ENCODE data around the gene UBE3C.

UBE3C gene

DNA sequence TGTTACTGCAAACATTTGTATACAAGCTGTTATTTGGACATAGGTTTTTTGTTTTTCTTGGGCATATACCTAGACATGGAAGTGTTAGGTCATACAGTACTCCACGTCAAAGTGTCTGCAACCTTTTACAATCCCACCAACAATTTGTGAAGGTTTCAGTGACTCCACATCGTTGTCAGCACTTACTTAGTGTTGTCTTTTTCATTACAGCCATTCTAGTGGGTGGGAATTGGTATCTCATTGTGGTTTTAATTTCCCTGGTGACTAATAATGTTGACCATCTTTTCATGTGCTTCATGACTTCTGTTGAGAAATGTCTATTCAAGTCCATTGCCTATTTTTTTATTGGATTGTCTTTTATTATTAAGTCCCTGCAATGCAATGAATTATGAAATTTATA lies 95.0 kb downstream of the UBE3C start:
- TF ChIP-seq, protein P1, sequence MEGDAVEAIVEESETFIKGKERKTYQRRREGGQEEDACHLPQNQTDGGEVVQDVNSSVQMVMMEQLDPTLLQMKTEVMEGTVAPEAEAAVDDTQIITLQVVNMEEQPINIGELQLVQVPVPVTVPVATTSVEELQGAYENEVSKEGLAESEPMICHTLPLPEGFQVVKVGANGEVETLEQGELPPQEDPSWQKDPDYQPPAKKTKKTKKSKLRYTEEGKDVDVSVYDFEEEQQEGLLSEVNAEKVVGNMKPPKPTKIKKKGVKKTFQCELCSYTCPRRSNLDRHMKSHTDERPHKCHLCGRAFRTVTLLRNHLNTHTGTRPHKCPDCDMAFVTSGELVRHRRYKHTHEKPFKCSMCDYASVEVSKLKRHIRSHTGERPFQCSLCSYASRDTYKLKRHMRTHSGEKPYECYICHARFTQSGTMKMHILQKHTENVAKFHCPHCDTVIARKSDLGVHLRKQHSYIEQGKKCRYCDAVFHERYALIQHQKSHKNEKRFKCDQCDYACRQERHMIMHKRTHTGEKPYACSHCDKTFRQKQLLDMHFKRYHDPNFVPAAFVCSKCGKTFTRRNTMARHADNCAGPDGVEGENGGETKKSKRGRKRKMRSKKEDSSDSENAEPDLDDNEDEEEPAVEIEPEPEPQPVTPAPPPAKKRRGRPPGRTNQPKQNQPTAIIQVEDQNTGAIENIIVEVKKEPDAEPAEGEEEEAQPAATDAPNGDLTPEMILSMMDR (IDR thresholded peaks at IDR 0.05; ENCODE audit: low read depth, low read length) = no peak
- DNase-seq (ENCODE audit: low read depth) = peak; percentile 36
- no peak overlapping the region for H3K4me3 ChIP-seq (ENCODE audit: low read depth, low read length)

DNA sequence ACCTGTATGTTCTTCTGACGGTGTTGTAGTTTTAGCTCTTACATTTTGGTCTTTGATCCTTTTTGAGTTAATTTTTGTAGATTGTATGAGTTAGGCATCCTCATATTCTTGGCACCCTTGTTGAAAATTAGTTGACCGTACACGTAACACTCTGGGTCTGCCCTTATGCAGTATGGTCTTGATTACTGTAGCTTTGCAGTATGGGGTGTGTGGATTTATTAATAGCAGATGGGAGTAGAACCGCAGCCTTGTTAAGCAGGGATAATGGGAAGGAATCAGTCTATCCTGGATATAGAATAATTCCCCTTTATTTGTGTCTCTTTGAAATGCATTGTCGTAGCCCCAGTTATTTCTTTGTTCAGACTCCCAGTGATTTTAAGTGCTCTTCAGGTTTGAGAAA lies 95.5 kb downstream of the UBE3C start:
- TF ChIP-seq, protein P1 (IDR thresholded peaks at IDR 0.05; ENCODE audit: low read depth, low read length) = no peak
- TF ChIP-seq, protein P2, sequence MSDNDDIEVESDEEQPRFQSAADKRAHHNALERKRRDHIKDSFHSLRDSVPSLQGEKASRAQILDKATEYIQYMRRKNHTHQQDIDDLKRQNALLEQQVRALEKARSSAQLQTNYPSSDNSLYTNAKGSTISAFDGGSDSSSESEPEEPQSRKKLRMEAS (IDR thresholded peaks at IDR 0.05; ENCODE audit: low read depth, low read length) = no peak
- TF ChIP-seq MYC (IDR thresholded peaks at IDR 0.05; ENCODE audit: low read depth, low read length) (no peak), POLR2A (IDR thresholded peaks at IDR 0.05; ENCODE audit: extremely low read depth, insufficient read length) (no peak)
- no peak for DNase-seq (ENCODE audit: low read depth)
- H3K4me3 ChIP-seq (ENCODE audit: low read depth, low read length) = no peak overlapping the region

DNA sequence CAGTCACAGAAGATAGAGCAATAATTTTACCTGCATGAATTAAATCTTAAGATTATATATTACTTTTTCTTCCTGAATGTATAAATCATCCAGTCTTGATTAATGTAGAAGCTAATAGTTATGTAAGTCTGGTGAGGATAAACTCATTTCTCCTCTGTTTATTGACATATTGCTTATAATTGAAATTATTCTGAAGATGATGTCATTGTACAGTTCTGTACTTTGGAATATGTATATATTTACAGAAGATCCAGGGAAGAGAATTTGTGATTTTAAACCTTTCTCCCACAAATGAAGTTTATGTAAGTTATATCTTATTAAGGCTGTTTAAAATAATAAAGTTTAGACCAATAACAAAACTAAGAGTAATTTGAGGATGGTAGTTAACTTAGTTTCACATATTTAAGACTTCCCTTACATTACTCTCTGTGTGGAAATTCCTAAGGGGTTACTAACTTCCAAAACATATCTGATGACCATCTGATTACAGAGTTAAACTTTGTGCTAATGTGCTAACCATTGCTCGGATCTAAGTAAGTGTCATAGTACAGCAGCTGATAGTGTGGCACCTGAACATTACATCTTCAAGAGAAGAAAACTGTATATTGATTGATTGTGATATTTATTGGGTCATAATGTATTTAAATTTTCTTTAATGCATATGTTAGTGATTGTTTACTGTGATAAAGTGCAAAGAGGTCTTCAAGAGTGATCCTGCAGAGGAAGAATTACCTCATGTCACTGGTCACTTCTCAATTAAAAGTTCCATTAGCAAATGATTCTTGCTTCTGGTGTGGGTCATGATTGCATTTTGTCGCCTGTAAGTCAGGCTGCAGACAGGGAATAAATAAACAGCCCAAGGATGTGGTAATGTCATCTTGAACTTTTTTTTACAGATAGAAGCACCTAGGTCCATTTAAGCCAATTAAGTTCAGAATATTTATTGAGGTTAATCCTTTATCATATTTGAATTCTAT lies 96.9 kb downstream of the UBE3C start:
- DNase-seq (ENCODE audit: low read depth) = no peak
- H3K4me3 ChIP-seq (ENCODE audit: low read depth, low read length) = no peak overlapping the region
- TF ChIP-seq, protein P1 (IDR thresholded peaks at IDR 0.05; ENCODE audit: low read depth, low read length) = no peak
- TF ChIP-seq, protein P2 (IDR thresholded peaks at IDR 0.05; ENCODE audit: low read depth, low read length) = no peak
- TF ChIP-seq MYC (IDR thresholded peaks at IDR 0.05; ENCODE audit: low read depth, low read length) (no peak), POLR2A (IDR thresholded peaks at IDR 0.05; ENCODE audit: extremely low read depth, insufficient read length) (no peak)

DNA sequence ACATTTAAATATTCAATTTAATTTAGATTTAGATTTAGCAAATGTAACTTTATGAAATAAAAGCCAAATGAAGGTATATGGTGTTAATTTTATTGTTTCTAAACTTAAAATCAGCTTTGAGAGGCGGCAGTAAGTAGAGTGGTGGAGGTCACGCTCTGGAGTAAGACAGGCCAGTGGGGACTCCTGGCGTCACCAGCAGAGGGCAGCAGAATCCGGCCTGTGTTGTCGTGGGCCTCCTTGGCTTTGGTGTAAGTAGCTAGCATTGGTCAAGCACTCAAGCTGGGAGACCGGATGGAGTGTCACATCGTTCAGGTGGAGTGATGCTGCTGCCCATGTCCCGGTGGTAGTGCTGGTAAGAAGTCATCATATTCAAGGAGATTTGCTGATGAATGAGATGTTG lies 99.4 kb downstream of the UBE3C start:
- TF ChIP-seq MYC (IDR thresholded peaks at IDR 0.05; ENCODE audit: low read depth, low read length) = no peak
- TF ChIP-seq, protein P2 (IDR thresholded peaks at IDR 0.05; ENCODE audit: low read depth, low read length) = no peak
- TF ChIP-seq, protein P1 (IDR thresholded peaks at IDR 0.05; ENCODE audit: low read depth, low read length) = peak; percentile 44
- no peak for TF ChIP-seq POLR2A (IDR thresholded peaks at IDR 0.05; ENCODE audit: extremely low read depth, insufficient read length)
- peak; percentile 48 for DNase-seq (ENCODE audit: low read depth)
- no peak overlapping the region for H3K4me3 ChIP-seq (ENCODE audit: low read depth, low read length)

DNA sequence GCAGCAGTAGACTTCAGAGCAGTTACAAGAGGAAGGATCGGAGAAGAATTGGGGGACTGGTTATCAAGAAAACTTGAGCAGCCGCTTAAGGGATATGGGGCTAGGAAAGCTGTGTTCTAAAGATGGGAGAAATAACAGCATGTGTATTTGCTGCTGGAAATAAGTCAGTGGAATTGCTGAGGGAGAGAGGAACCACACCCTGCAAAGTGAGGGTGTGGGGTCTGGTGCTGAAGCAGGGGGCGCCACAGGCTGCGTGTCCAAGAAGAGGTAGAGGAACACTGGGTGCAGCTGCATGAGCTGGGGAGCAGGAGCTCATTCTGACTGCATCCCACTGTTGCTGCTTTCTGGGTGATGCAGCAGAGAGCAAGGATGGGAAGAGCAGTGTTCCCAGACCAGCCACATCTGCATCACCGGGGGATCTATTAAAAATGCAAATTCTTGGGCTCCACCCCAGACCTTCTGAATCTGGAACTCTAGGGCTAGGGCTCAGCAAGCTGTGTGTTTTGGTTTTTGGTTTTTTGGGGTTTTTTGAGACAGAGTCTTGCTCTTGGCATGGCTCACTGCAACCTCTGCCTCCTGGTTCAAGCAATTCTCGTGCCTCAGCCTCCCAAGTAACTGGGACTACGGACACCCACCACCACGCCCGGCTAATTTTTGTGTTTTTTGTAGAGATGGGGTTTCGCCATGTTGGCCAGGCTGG lies 101.0 kb downstream of the UBE3C start:
- no peak for DNase-seq (ENCODE audit: low read depth)
- TF ChIP-seq, protein P2 (IDR thresholded peaks at IDR 0.05; ENCODE audit: low read depth, low read length) = no peak
- TF ChIP-seq, protein P1 (IDR thresholded peaks at IDR 0.05; ENCODE audit: low read depth, low read length) = peak; percentile 7
- TF ChIP-seq MYC (IDR thresholded peaks at IDR 0.05; ENCODE audit: low read depth, low read length) (no peak), POLR2A (IDR thresholded peaks at IDR 0.05; ENCODE audit: extremely low read depth, insufficient read length) (no peak)
- H3K4me3 ChIP-seq (ENCODE audit: low read depth, low read length) = no peak overlapping the region
